Ammon's horn (tissue), 1 donor: Measurements from ENCODE around the gene INTS1.

Experiments used
- DNase-seq: peaks from one replicate; pipeline ENCODE4 v3.0.0-alpha.2; 2016; ENCODE audit warnings: low spot score

INTS1 gene

DNA sequence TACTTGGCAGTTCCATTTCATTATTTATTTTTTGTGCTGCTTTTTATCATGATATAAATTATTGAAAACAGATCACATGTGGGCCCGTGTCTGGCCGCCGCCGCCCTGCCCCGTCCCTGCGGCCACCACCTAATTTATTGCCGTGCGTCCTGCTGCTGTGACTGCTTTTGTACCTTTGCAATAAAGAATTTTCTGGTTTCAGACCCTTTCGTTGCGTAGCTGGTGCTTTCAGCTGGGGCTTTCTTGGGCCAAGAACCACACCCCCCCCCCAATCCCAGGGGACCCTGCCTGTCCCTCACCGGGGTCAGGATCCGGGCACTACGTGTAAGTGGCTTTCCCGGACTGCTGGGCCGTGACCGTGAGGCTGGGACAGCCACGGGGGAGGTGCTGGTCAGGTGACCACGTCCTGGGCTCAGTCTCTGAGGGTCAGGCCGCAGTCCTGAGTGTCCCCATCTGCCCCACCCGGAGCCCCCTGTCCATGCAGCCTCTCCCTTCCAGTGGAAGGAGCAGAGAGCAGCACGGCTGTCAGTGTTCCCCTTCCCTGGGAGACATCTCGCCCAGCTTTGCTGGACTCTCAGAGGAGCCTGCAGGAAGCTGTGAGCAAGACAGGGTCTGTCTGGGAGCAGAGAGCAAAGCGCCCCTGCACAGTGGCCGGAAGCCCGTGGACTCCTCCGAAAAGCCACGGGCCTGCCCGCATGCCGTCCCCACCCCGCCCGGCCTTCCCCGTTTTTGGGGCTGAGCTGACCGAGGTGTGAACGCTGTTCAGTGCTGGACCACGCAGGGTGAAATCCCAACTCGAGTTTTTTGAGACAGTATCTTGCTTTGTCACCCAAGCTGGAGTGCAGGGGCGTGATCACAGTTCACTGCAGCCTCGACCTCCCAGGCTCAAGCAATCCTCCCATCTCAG lies 38.9 kb upstream of the INTS1 start:
- DNase-seq: no peak

DNA sequence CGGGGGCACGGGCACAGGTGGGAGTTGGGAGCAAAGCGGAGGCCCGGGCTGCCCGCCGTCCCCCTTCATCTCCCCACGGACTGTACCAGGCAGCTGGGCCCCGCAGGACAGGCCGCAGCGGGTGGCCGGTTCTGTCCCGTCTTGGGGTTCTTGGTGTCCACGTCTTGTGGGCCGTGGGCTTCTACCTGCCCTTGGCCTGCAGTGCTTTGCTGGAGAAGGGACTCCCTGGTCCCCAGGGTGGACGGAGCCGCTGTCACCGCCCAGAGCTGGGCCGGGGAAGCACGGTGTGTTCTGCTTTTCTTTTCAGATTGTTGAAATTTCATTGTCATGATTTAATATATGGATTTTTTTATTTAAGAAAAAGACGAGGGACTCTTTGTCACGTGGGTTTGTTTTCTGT lies 38.1 kb upstream of the INTS1 start:
- DNase-seq: no peak

DNA sequence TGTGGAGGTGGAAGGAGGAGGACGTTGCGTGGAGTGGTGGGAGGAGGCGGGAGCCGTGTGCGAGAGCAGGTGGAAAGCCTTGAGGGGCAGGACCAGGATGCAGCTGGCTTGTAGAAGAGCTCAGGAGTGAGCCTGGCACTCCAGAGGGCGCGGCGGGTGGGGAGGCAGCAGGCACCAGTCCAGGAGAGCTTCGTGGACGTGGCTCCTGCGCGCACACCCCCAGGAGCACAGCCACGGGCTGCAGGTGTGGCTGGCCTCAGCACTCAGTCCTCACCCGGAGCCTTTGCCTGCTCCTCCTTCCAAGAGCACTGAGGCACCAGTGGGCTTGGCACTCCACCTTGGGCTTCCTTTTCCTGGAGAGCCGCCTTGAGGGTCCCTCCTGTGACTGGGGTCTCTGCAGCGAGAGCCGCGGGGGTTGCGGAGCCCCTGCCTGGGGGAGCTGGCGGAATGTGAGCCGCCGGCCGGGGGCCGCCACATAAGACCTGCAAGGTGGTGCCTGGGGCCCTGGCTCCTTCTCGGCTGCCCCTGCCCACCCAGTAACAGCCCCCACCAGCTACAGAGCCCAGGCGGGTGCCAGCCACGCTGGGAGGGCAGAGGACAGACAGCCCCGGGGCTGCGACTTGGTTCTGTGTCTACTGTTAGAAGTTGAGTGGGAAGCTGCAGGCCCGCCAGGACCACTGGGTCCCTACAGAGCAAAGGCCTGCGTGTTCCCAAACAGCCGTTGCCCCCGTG lies 37.4 kb upstream of the INTS1 start:
- no peak for DNase-seq

DNA sequence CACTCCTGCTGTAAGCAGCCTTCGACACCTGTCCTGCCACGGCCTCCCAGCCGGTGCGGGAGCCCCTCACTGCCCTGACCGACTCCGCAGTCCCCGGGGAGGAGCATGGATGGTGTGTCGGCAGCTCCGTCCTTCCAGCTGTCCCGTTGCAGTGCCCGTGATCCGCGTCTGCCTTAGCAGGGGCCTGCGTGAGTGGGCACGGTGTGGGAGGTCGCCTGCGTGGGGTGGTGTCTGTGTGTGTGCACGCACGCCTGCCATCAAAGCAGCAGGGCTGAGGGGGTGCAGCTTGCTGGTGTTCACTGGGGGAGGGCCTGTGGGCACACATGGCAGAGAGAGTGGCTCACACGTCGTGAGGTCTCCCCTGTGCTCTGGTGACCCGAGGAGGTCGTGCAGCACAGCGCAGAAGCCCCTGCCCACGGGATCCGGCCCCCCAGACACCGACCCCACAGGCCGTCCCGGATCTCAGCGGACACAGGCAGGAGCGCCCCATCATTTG lies 36.6 kb upstream of the INTS1 start:
- DNase-seq: no peak

DNA sequence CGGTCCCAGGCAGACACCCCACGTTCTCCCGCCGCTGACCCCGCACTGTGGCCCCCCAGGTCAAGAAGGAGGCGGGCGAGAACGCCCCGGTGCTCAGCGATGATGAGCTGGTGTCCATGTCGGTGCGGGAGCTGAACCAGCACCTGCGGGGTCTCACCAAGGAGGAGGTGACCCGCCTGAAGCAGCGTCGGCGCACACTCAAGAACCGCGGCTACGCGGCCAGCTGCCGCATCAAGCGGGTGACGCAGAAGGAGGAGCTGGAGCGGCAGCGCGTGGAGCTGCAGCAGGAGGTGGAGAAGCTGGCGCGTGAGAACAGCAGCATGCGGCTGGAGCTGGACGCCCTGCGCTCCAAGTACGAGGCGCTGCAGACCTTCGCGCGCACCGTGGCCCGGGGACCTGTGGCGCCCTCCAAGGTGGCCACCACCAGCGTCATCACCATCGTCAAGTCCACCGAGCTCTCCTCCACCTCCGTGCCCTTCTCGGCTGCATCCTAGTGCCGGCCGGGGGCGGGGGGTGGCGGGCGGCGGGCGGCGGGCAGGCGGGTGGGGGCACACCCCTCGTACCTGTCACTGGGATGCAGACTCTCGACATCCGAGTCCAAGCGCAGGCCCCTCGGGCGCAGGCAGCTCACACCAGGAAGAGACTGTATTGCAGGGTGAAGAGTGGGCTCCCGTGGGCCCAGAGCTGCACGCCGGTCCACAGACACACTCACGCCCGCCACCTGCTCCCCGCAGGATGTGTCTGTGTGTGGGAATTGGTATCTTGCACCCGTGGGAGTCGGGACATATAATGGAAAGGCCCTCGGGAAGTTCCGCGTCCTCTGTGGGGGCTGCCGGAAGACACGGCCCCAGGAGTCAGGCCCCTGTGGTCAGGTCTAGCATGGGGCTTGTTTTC lies 35.9 kb upstream of the INTS1 start:
- no peak for DNase-seq

DNA sequence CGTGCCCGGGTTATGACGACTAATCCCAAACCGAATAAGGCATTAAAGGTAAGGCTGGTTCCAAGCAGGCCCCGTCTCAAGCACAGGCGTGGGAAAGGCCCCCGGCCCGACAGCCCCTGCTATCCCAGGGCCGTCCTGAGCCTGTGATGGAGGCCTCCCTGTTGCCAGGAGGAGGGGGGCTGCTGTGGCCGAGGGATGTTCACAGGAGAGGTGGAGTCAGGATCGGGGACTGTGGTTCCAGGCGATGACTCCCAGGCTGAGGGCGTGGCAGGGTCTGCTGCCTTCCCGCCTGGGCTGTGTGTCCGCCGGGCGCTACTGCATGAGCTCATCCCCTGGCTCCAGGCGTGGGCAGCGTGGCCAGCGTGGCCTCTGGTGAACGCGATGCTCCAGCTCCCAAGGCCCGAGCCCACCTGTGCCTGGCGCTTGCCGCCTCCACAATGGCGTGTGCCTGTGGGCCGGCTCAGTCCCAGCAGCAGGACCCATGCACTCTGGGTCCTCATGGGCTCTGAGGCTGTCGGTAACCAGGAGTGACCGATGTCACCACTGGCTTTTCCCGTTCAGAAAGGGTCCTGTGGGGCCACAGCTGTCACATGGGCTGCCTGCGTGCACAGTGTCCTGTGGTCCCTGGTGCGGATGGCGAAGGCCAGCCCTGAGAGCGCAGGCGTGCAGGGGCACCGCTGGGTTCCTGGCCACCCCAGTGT lies 35.1 kb upstream of the INTS1 start:
- no peak for DNase-seq

DNA sequence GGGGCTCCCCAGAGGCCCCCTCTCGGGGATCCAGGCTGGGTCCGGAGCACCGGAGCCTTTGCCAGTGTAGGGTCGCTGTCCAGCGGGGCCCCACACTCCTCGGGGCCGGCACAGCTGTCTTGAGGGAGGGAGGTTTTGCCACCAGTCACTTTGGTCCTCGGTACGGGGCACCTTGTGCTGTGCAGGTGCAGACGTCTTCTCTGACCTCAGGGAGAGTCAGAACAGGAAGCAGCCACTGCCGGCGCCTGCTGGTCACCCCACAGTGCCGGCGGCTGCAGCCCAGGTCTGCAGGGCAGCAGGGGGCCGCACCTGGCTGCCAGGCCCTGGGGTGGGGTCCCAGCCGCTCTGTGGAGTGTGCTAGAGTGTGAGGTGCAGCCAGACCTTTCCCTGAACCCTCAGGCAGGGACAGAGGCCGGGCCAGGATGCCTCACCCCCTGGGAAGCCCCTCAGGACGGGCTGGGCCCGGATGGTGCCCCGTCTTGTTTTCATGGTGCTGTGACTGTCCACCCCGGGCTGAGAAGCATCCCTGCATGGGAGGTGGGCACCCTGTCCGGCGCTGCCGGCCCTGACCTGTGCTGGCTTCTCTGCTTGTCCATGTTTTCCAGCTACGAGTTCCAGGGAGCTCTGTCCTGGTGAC lies 34.5 kb upstream of the INTS1 start:
- DNase-seq: no peak

DNA sequence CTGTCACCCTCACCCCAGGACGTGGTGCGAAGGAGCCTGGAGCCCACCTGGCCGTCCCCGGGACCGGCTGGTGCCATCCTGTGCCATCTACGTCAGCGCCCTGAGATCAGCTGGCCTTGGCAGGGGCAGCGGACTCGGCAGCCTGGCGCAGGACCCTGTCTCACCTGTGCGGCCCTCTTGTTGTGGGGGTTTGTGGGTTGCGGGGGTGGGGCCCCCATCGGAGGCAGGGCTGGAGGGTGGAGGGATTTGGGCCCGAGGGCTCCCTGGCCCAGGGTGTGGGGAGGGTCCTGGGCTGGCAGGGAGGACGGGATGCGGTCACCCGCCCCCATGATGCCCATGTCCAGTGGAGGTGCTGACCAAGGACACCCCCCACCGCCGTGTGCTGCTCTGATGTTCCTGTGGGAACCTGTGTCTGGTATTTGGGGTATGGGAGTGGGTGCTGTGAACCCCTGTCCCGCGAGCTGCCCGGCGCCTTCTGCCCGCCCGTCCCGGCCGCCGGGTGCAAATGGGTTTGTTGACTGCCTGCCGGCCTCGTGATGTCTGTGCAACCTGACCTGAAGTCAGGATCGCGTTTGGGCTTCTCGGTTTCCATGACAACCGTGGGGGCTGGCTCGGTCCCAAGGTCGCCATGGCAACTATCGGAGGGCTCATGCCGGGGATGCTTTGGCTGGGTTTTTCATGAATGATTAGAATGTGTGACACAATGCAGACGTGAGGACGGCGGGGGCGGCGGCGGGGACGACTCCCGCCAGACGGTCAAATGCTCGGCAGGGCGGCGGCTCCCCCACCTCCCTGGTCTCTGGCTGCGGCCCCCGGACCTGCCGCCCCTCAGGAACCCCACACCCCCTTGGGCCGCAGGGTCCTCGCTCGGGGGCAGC lies 33.6 kb upstream of the INTS1 start:
- peak; percentile 72 for DNase-seq

DNA sequence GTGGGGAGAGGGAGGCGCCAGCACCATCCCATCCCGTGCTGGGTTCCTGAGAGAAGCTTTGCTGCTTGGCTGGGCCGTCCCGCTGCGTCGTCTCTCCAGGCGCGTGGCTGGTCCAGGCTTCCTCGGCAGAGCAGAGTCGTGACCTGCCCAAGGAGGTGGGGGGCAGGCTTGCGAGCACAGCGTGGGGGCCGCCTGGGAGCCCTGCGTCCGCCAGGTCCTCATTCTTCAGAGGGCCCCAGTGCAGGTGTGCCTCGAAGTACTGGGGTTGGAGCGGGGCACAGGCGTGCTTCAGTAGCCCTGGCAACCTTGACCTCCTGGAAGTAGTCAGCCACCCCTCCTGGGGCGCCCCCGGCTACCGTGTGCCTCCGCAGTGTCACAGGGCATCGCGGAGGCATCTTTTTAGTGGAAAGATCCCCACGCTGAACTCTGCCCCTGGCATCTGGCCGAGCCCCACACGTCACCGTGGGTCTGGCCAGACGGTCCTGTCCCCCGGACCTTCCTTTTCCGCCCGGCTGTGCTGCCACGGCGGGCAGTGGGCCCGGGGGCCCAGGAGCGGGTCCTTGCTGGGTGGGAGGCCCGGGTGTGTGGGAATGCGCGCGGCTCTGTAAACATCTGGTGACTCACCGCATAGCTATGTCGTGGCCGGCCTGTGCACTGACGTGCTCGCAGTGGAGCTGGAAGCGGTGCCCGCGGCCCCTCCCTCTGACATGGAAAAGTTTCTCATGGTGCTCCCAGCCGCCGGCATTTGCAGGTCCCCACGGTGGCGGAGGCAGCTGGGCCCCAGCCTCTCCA lies 32.8 kb upstream of the INTS1 start:
- DNase-seq: peak; percentile 78

DNA sequence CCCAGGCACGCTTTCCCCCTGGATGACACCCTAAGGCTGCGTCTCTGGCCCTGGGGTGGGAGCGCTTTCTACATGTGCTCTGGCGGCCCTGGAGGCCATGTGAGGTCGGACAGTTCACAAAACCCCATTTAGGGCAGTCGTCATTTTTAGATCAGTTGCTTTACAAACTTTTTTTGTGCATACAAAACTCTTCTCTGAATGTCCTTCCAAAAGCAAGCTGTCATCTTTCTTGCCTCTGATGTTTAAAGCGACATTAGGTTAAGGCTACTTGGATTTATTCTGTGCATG lies 32.2 kb upstream of the INTS1 start:
- no peak for DNase-seq

DNA sequence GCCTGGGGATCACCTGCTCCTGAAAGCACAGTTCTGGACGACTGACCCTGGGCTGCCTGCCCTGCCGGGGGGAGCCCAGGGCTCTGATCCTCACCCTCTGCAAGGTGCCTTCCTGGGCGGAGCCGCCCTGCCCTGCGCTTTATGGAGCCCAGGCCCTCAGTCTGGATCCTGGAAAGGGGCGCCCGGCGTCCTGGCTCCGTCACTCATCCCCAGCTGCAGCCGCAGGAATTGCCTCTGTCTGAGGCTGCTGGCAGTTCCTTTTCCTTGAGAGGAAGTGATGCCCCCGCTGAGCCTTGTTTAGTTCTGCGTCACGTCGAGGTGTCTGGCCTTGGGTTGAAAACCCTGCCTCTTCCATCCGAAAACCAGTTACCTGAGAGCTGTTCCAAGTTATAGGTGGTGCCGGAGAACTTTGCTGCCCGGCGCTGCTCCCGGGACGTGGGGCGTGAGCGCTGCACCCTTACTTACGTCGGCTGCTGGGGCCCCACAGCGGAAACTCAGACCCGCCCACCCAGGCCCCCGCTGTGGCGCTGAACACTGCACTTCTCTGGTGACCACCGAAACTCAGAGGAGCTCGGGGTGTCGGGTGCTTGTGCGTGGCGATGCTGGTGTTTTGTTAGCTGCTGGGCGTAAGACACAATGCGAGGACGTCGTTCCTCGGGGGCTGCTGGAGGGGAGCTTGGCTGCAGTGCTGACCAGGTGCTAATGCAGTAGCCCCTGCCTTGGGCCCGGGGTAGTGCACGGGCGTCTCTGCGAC lies 31.7 kb upstream of the INTS1 start:
- DNase-seq: no peak

DNA sequence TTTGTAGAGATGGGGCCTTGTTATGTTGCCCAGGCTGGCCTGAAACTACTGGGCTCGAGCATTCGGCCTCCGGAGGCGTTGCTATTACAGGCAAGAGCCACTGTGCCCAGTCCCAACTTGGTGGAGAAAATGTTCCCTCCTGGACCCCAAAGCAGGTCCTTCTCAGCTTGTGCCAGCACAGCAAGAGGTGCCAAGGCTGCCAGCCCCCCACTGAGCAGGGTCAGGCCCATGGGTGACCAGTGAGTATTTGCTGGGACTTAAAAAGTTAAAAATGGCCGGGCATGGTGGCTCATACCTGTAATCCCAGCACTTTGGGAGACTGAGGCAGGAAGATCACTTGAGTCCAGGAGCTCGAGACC lies 30.9 kb upstream of the INTS1 start:
- no peak for DNase-seq

DNA sequence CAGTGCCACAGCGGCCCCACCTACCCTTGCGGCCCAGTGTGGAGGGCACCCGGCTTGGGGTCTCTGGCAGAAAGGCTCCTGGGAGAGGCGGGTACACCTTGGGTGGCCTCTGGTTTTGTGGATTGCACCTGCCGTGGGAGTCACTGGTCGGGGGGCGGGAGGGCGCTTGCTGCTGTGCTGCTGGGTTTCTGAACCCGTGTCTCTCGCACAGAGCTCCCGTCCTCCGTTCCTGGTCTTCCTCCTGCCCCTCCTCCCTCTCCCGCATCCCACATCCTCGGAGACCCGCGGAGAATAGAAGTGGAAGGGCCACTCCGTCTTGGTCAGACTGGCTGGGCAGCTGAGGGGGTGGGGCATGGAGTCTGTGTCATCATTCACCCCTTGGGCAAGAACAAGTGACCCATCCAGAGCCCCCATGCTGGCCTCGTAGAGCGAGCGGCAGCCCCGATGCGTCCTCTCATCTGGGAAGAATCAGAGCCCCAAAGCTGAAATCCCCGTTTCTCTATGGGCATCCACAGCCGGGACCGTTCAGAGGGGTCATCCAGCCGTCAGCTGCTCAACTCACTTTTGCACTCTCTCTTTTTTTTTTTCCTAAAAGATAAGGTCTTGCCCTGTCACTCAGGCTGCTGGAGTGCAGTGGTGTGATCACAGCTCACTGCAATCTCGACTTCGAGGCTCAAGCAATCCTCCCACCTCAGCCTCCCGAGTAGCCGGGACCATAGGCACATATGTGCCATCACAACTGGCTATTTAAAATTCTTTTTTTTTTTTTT lies 30.3 kb upstream of the INTS1 start:
- DNase-seq: no peak

DNA sequence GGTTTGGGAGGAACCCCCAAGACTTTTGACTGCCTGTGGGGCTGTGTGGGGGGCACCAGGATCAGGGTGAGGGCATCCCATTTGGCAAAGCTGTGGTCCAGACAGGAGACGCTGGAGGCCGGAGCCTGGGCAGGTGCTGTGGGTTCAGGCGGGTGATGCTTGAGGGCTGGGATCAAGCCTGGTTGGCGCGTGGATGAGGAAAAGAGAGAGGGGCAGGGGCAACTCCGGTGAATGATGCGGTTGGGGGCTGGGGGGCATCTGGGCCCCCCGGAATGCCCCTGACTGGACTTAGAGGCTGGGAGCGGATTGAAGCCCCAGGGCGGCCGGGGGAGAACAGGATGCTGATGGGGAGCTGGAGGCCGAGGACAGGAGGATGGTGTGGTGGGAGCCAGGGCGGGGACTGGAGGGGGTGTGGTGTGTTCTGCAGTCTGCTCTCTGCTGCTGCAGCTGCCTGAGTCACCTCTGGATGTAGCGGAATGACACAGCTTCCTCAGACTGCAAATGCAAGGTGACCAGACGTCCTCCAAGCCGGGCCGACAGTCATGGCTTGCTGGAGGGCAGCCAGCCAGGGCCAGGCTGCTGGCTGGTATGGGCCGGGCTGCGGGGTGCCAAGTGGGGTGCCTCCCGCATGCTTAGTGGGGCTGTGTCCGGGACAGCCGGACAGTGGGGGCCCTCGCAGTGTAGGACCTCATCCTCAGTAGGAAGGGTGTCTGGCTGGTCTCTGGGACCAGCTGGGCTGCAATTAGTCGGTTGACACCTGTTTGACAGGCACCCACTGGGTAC lies 29.5 kb upstream of the INTS1 start:
- DNase-seq: no peak

DNA sequence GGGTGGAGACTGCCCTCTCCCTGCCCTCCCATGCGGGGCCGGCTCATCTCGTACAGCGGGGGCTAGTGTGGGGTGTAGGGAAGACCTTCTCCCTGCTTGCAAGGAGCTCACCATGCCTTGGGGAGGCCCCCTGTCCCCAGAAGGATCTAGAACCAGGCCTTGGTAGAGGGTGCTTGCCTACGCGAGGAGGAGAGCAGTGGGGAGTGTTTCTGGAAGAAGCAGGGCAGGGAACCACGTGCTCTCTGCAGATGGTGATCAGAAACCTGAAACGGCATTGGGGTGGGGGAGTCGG lies 29.0 kb upstream of the INTS1 start:
- DNase-seq: no peak

DNA sequence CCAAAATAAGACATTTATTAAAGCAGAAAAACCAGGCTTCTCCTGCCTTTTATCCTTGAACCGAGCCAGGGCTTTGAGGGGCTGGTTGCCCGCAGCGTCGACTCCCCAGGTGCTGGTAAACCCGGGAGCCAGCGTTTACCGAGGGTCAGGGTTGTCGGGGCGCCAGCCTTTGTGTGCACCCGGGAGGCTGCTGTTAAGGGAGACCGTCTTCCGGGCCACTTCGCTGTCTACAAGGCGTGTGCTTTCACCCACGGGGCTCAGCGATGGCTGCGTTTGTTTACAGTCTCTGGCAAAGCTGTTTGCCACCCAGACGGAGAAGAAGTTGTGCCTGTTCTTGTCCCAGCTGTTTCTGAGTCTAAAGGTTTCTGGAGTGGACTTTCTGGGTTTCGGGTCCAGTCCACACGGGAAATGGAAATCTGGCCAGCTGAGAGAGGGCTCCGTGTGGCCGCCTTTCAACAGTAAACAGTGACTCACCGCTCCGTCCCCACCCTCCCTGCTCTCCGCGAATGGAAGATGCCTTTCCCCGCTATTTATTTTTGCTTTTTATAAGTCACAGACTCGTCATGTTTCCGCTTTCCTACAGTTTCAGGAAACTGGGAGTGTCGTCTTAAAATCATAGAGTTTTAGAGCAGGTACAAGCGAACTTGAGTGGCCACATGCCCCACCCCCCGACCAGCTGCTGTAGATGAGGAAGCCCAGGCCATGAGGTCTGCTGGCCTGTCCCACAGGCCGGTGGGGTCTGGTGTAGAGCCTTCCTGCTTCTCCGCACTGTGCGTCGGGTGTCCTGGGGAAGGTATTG lies 28.5 kb upstream of the INTS1 start:
- peak; percentile 69 for DNase-seq
